ENCODE results near the gene NOTCH3. TPM values are rescaled to one million over a fixed set of nuclear protein-coding genes. Genes with fewer than 3 reads are reported as not detected.

The NOTCH3 gene
- total and polyA plus RNA-seq, 2 donors (not counting 1 experiment from before 2014, with no cell fraction given) = 26.4 to 42.6 TPM

DNA sequence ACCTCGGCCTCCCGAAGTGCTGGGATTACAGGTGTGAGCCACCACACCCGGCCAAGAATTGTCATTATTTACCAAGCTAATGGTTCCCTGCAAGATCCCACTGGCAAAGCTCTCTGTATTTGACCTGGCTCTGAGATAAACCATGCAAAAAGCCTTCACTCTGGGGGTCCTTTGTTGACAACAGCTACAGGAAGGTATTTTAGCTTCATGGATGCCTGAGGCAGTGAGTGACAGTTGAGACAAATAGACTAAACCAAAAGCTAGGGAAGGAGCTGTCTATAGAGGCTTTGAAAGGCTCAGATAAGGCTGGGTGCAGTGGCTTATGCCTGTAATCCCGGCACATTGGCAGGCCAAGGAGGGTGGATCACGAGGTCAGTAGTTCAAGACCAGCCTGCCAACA is 45.5 kb downstream of the NOTCH3 start:
- no peak overlapping the region for H3K9ac ChIP-seq (ENCODE audit: insufficient read depth, low read length)
- no peaks in the 10 kb centered on the region for H3K4me1 ChIP-seq (ENCODE audit: control insufficient read depth, extremely low read depth, insufficient read depth, low read length)
- no peak overlapping the region for H2AFZ ChIP-seq (ENCODE audit: low read length)
- no peaks in the 10 kb centered on the region for H3K36me3 ChIP-seq (ENCODE audit: control insufficient read depth, insufficient read depth, low read length)
- H3K4me2 ChIP-seq (ENCODE audit: extremely low read depth, insufficient read depth, low read length) = no peak overlapping the region
- H3K27me3 ChIP-seq (ENCODE audit: control insufficient read depth, insufficient read depth, low read length) = no peaks in the 10 kb centered on the region
- no peaks in the 10 kb centered on the region for H3K79me2 ChIP-seq (ENCODE audit: control insufficient read depth, insufficient read depth, low read length)
- H4K20me1 ChIP-seq (ENCODE audit: control insufficient read depth, extremely low read depth, insufficient read depth, low read length) = no peaks in the 10 kb centered on the region
- no peaks in the 10 kb centered on the region for H3K9me3 ChIP-seq (ENCODE audit: control insufficient read depth, insufficient read depth, low read depth, low read length)
- no peak for DNase-seq (ENCODE audit: low read depth in 2 of 2)
- no peak overlapping the region for H3K27ac ChIP-seq (ENCODE audit: insufficient read depth, low read length)
- TF ChIP-seq EZH2 (IDR thresholded peaks at IDR 0.05; ENCODE audit: low read length, missing control alignments) = no peak
- TF ChIP-seq, protein P1, sequence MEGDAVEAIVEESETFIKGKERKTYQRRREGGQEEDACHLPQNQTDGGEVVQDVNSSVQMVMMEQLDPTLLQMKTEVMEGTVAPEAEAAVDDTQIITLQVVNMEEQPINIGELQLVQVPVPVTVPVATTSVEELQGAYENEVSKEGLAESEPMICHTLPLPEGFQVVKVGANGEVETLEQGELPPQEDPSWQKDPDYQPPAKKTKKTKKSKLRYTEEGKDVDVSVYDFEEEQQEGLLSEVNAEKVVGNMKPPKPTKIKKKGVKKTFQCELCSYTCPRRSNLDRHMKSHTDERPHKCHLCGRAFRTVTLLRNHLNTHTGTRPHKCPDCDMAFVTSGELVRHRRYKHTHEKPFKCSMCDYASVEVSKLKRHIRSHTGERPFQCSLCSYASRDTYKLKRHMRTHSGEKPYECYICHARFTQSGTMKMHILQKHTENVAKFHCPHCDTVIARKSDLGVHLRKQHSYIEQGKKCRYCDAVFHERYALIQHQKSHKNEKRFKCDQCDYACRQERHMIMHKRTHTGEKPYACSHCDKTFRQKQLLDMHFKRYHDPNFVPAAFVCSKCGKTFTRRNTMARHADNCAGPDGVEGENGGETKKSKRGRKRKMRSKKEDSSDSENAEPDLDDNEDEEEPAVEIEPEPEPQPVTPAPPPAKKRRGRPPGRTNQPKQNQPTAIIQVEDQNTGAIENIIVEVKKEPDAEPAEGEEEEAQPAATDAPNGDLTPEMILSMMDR (conservative IDR thresholded peaks at IDR 0.05 in 1 of 2, IDR thresholded peaks at IDR 0.05 in 1 of 2; ENCODE audit: low read depth in 1 of 2, low read length in 2 of 2) = no peak
- no peak overlapping the region for H3K4me3 ChIP-seq (replicated peaks in 1 of 4; ENCODE audit: control extremely low read depth in 1 of 4, insufficient read depth in 1 of 4, low read depth in 3 of 4, low read length in 4 of 4)

- TF ChIP-seq, protein P1 (conservative IDR thresholded peaks at IDR 0.05 in 1 of 2, IDR thresholded peaks at IDR 0.05 in 1 of 2; ENCODE audit: low read depth in 1 of 2, low read length in 2 of 2) = peak; percentile 45 to 73
- no peak for TF ChIP-seq EZH2 (IDR thresholded peaks at IDR 0.05; ENCODE audit: low read length, missing control alignments)
- peak; percentile 40 to 52 for DNase-seq (ENCODE audit: low read depth in 2 of 2)
- Histone ChIP-seq H4K20me1 (ENCODE audit: control insufficient read depth, extremely low read depth, insufficient read depth, low read length) (no peaks in the 10 kb centered on the region), H3K9me3 (ENCODE audit: control insufficient read depth, insufficient read depth, low read depth, low read length) (no peaks in the 10 kb centered on the region), H3K27ac (ENCODE audit: insufficient read depth, low read length) (no peak overlapping the region), H3K4me3 (replicated peaks in 1 of 4; ENCODE audit: control extremely low read depth in 1 of 4, insufficient read depth in 1 of 4, low read depth in 3 of 4, low read length in 4 of 4) (no peak overlapping the region), H3K4me1 (ENCODE audit: control insufficient read depth, extremely low read depth, insufficient read depth, low read length) (no peaks in the 10 kb centered on the region), H3K36me3 (ENCODE audit: control insufficient read depth, insufficient read depth, low read length) (no peaks in the 10 kb centered on the region), H2AFZ (ENCODE audit: low read length) (no peak overlapping the region), H3K4me2 (ENCODE audit: extremely low read depth, insufficient read depth, low read length) (no peak overlapping the region), H3K27me3 (ENCODE audit: control insufficient read depth, insufficient read depth, low read length) (no peaks in the 10 kb centered on the region), H3K9ac (ENCODE audit: insufficient read depth, low read length) (no peak overlapping the region), H3K79me2 (ENCODE audit: control insufficient read depth, insufficient read depth, low read length) (no peaks in the 10 kb centered on the region)
Observed at GRCh38 chr19:15154002-15154612, 46.7 kb downstream of the NOTCH3 start.

DNA sequence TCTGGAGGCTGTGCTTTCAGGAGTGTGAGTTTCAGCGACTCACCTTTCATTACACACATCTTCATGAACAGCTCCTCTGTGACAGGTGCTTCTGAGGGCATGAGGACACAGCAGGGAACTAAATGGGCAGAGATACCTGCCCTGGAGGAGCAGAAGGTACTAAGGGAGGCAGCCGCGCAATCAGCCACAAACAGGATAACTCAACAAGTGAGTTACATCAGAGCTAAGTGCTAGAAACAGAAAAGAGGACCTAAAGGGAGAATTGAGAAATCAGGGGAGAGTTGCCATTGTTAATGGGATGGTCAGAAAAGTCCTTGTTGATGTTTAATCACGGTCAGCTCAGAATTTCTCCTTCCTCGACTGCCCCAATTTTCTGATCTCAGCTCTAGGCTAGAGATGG is 51.1 kb downstream of the NOTCH3 start:
- H3K4me2 ChIP-seq (ENCODE audit: extremely low read depth, insufficient read depth, low read length) = no peak overlapping the region
- H3K79me2 ChIP-seq (ENCODE audit: control insufficient read depth, insufficient read depth, low read length) = no peaks in the 10 kb centered on the region
- H3K9ac ChIP-seq (ENCODE audit: insufficient read depth, low read length) = no peak overlapping the region
- no peak overlapping the region for H3K4me3 ChIP-seq (replicated peaks in 1 of 4; ENCODE audit: control extremely low read depth in 1 of 4, insufficient read depth in 1 of 4, low read depth in 3 of 4, low read length in 4 of 4)
- no peak for TF ChIP-seq EZH2 (IDR thresholded peaks at IDR 0.05; ENCODE audit: low read length, missing control alignments)
- TF ChIP-seq, protein P1 (conservative IDR thresholded peaks at IDR 0.05 in 1 of 2, IDR thresholded peaks at IDR 0.05 in 1 of 2; ENCODE audit: low read depth in 1 of 2, low read length in 2 of 2) = no peak
- DNase-seq (ENCODE audit: low read depth in 2 of 2) = no peak
- no peaks in the 10 kb centered on the region for H3K36me3 ChIP-seq (ENCODE audit: control insufficient read depth, insufficient read depth, low read length)
- no peaks in the 10 kb centered on the region for H4K20me1 ChIP-seq (ENCODE audit: control insufficient read depth, extremely low read depth, insufficient read depth, low read length)
- no peaks in the 10 kb centered on the region for H3K4me1 ChIP-seq (ENCODE audit: control insufficient read depth, extremely low read depth, insufficient read depth, low read length)
- H3K9me3 ChIP-seq (ENCODE audit: control insufficient read depth, insufficient read depth, low read depth, low read length) = no peaks in the 10 kb centered on the region
- H3K27ac ChIP-seq (ENCODE audit: insufficient read depth, low read length) = no peak overlapping the region
- H3K27me3 ChIP-seq (ENCODE audit: control insufficient read depth, insufficient read depth, low read length) = no peaks in the 10 kb centered on the region
- H2AFZ ChIP-seq (ENCODE audit: low read length) = no peak overlapping the region
